GM19351 (cell line): ENCODE data around the gene SH2D4B.
A peak's percentile ranks its signal among the peaks of the same experiment; 100 is the strongest.

Source experiments
- ATAC-seq: cut with Tn5 transposase; IDR thresholded peaks from one replicate; pipeline ENCODE4 v1.9.1; 2021; ENCODE audit warnings: mild to moderate bottlenecking, moderate library complexity; ENCODE audit not compliant: unreplicated experiment

SH2D4B gene

DNA sequence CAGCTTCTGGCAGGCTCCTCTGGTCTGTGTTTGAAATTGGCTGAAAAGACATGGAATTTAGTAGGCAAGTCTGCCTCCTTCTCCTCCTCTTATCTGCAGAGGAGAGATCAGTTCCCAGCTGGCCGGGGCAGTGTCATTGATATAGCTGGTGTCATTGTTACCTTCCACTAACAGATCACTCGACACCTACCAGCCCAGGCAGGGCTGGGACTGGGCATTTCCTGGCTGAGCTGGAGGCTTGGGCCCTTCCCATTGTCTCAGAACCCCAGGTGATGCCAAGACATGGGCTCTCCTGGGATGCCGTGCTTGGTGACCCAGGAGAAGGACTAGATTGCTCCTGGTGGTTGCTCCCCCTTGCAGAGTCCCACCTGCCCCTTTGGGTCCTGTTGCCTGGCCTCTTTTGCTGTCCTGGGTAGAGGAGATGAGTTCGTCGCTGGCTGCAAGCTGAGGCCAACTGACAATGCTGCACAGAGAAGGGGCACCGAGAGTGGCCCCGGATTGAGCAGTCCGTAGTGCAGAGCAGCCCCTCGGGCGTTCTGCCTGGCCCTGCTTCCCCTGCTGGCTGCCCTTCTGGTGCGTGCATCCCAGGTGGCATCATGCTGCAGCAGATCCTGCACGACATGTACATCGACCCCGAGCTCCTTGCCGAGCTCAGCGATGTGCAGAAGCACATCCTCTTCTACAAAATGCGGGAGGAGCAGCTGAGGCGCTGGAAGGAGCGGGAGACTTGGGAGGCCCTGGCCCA is at the start of gene SH2D4B:
Gene SH2D4B (plus strand): TSS at position 167 of the 745 bp plus-strand sequence. CDS start 430 bp downstream, at position 597.
- ATAC-seq = no peak

DNA sequence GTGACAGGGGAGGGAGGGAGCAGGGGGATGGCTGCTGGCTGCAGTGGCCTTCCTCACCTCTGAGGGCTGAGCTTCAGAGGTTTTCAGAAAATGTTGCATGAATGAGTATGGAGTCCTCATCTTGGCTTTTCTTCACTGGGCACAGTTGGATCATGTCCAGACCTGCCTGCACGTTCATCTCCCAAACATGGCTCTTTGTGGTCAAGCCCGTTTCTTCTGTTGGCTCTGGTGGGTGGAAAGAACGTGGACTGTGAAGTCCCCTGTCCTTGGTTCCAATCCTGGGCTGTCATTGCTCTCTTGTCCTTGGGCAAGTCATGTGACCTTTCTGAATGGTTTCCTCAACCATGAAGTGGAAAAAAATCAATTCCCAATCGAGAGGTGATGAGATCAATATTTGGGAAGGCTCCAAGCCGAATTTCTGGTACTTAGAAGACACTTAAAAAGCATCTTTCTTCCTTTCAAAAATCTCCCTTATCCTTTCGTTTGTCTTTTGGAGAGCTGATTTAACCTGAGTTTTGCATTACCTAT is 49.1 kb upstream of the SH2D4B start:
- no peak for ATAC-seq

DNA sequence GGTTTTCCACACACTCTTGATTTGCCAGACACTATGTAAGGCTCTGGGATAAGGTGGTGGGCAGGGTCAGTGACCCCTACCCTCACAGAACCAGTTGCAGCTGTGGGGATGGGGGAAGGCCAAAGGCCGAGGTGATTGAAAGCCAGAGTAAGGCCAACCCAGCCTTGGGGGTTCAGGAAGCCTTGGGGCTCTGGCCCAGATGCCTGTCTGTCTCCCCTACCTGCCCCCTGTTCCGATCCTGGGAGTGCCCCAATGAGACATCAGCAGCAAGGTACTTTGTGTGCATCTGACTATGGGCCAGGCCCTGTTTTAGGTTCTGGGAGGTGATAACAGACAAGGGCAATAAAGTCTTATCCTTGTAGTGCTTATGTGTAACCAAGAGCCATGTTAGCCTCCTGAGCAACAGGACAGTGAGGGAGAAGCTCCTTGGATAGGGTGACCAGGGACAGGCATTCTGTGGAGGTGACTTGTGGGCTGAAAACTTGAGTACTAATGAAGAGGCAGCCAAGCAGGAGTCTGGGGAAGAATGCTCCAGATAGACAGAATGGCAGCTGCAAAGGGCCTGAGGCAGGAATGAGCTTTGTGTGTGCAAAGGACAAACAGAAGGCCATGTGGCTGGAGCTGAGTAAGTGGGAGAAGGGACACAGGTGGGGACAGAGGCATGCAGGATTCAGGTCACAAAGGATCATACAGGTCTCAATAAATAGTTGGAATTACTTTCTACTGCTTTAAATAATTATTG is 48.2 kb upstream of the SH2D4B start:
- no peak for ATAC-seq

DNA sequence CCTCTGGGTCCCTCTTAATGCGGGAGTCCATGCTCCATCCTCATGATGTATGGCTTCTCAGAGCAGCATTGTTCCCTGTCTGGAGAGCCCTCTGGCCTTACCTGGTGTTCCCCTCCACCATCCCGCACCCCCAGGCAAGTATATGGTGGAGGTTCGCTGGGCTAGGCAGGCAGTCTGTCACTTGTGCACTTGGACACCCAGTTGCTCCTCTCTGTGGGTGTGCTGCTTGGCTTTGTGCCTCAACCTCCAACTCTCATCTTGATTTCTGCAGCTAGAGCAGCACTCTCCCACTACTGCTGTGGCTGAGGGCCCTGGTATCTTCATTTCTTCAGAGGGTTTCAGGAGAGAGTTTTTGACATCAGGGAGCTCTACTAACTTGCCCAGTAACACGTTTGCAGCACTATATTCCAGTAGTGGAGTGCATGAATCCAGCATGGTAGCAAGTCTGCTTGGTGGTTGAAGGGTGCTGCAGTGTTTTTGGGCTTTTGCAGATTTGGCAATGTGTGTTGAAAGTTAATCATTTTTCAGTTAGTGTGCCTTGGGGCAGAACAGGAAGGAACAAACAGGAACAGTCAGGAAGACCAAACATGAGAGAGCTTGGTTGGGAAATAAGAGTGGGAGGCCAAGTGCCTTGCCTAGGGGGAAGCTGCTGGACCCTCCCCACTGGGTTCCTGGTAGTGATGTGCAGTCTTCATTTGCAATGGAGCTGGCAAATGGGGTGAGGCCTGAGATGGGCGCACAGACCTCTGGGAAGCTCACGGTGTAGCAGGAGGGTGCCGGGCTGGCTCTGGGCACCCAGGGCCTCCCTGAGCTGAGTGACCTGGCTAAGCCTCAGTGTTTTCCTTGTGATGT is 46.2 kb upstream of the SH2D4B start:
- ATAC-seq = no peak

DNA sequence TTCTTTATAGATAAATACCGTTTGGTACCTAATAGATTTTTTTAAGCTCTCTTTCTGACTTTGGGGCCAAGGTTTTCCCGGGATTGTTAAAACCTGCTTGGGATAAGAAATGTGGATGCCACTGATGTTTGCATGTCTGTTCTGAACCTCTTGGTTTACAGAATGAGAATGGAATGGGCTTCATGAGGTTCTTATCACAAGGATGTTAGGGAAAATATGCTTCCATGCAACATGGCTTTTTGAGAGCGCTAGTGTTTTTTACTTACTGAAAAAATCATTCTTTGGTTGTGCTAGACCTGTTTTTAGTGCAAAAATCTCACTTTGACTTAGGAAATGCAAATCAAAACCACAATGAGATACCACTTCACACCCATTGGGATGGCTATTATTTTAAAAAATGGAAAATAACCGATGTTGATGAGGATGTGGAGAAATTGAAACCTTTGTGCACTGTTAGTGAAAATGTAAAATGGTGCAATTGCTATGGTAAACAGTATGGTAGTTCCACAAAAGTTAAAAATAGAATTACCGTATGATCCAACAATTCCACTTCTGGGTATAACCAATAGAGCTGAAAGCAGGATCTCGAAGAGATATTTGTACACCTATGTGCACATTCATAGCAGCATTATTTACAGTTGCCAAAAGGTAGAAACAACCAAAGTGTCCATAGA is 44.7 kb upstream of the SH2D4B start:
- ATAC-seq = peak; percentile 32

DNA sequence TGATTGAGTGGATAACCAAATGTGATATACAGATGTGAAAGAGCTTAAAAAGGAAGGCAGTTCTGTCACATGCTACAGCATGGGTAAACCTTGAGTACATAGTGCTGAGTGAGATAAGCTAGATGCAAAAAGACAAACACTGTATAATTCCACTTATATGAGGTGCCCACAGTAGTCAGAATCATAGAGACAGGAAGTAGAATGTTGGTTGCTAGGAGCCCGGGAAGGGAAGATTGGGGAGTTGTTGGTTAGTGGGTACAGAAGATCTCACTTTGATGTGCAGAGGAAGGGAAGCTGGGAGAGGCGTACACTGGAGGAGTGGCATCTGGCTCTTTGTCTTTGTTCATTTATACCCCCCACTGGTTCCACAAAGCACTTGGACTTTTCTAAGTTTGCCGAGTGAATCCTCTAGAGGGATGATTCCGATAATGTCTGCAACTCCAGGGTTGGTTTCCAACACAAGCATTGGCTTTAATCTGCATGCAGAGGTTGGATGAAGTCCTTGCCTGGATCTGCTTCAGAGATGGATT is 44.1 kb upstream of the SH2D4B start:
- ATAC-seq = peak; percentile 71

DNA sequence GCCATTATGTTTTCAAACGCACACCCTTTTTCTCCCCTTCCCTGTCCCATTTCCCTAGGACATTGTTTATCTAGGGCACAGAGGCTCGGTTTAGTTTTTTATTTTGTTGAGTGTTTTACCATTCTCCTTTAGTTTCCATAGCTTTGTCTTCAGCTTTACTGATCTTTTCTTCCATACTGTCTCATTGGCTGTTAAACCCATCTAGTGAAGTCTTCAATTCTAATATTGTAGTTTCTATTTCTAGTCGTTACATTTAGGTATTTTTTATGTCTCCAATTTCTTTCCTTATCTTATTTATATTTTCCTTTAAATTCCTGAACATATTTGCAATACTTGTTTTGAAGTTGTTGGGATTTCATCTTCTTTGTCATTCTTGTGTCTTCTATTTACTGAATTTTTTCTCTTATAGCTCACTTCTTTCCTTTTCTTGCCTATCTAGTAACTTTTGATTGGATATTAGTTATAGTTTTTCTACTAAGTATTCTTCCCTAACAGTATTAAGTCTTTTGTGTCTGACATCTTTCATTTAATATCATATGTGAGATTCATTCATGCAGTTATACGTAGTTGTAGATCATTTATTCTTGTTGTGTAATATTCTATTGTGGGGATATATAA is 41.0 kb upstream of the SH2D4B start:
- ATAC-seq = no peak

DNA sequence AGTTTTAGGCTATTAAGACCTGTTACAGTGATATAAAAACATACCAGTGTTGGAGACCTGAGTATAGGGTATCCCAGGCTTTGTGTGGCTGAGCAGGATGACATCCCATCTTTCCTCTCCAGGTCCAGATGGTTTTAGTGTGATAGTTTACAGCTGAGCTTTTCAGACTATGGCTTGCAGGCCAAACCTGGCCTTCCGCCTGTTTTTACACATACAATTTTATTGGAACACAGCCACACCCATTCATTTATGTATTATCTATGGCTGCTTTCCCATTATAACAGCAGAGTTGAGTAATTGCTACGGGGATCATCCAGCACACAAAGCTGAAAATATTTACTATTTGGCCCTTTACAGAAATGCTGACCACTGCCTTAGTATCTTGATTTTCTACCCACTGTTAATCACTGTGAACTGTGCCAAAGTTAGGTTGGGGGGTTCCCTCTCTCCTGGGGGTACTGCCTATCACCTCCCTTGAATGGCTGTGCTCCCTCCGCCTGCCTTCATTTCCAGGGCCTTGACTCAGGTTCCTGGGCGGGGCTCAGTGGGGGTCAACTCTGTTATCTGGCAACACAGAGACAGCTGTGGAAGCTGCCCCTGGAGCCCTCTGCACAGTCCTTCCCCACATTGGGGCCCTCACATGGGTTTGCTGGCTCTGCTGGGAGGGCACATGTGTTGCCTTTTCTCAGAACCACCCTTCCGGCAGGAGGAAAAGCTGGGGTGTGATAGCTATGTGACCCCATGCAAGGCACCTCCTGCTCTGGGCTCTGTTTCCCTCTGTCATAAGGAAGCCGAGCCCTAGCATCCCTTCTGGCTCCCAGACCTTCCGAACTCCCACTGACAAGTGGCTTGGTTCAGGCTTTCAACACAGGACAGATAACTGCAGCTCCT is 40.3 kb upstream of the SH2D4B start:
- ATAC-seq = no peak

DNA sequence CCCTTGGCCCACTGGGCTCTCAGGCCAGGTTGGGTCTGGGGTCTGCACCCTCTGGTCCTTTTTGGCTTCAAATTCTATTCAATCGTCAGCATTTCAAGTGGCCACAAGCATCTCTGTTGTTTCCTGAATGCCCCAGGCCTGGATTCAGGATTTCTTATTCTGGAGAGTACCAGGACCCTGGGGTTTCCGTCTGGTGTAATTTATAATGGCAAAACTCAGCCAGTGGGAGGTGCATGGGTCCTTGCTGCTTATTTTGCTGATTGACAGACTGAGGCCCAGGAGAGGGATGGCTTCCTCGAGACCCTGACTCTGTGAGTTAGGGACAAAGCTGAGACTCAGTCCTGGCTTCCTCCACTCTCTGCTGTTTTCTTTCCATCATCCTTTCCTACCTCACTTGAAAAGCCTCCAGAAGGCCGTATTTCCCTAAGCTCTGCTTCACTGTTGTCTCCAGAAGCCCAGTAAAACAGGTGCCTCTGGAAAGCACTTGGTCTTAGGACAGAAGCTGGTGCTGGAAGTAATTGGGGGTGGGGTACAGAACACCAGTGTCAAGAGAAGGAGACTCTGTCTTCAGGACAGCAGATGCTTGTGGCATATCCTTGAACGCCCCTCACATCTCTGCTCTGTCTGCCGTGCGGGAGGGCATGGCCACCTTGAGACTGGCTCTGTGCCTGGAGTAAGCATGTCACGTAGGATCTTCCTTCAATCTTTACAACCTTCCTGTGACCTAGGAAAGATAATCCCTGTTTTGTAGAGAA is 39.4 kb upstream of the SH2D4B start:
- ATAC-seq = no peak

DNA sequence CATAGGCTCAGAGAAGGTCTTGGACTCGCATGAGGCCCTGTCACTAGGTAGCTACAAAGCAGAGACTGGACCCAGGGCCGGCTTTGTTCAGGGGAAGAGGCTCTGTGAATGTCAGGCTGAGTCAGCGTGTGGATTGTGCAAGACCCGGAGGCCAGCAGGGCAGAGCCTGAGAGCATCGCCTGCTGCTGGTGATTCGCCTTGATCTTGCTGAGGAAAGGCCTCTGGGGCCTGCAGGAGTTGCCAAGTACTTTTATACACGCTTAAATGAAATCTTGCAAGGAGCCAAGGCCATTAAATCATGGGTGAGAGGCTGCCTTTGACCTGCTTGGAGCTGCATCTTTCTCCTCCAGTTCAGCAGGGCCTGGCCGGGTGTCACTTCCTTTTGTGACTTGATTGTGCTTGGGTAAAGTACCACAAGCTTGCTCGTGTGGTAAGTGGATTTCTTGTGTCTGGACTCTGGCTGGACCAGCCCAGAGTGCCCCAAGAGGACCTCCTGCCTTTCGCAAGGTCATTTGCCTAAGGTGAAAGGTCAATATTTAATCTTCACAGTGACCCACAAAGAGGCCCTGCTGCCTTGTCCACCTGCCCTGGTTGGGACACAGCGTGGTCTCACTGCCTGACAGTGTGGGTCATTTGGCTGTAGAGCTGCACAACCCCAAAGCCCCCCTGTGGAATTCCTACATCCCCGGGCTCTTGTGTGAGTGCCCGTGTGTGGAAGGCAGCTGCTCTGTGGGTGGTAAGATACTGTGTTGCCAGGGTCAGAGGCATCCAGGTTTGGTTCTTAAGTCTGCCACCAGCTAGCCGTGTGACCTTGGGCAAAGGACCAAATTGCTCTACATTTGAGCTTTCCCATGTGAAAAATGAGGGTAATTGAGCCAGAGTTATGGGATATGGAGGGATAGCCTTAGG is 38.6 kb upstream of the SH2D4B start:
- no peak for ATAC-seq

DNA sequence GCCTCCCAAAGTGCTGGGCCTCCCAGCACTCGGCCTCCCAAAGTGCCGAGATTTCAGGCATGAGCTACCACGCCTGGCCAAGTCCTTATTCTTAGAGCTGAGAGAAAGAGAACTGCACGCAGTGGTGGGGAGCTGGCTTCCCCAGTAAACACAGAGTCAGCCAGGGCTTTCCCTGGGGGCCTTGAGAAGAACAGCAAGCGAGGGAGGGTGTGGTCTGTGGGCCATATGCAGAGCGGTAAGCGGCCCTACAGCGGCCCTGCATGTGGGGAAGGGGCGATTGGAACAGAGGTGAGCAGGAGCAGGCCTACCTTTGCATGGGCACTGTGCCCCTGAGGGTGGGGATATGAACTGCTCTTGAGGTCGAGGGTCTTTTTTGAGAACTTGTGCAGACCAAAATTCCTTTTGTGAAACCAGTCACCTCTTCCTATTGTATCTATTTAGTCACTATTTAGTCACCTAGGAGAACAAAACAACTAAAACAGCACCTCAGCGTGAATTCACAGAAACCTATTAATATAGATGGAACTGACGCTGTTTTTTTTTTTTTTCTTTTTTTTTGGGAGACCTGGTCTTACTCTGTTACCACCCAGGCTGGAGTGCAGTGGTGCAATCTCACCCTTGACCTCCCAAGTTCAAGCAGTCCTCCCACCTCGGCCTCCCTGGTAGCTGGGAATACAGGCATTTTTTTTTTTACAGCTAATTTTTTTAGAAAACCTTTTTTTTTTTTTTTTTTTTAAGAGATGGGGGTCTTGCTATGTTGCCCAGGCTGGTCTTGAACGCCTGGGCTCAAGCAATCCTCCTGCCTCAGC is 36.9 kb upstream of the SH2D4B start:
- peak; percentile 41 for ATAC-seq

DNA sequence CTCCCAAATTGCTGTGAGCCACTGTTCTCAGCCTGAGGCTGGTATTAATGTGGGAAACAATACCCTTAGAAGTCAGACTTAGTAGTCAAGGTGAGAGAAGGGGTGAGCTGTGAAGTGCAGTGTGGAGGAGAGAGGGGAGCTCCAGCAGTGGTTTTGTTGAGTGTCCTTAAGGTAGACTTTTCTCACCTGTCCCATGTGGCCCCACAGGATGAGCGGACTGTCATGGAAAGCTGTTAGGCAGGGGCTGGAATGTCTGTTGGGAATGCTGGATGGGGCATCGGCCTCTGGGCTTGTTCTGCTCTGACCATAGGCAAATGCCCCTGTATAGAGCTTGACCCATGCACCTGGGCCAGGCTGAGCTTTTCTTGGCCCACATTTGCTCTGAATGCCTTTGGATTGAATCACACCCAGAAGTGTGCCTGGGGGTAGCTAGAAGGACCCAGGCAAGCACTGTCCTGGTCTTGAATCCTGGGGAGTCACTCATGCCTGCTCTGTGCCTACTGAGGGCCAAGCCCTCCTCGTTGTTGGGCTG is 36.3 kb upstream of the SH2D4B start:
- no peak for ATAC-seq

DNA sequence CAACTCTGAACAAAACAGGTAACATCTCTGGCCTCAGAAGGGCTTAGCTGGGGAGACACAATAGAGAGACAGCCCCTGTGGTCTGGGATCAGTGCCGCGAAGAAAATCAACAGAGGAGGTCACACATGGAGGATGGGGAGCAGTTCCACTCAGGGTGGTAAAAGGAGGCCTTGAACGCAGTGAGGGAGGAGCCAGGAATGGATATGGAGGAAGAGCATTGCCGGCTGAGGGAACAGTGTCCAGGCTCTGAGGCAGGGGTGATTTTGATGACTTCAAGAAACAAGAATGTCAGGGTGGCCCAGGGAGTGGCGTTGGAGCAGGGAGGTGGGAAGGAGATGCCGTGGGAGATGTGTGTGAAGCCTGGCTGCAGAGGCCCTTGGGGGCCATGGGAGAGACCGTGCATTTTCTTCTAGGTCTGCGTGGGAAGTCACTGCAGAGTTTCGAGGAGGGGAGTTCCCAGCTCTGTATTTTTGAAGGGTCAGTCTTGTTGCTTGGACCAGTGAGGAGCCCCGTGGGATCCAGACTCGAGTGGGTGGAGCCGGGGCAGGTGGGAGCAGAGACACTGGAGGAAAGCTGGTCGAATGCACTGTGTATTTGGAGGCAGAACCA is 35.7 kb upstream of the SH2D4B start:
- ATAC-seq = no peak

DNA sequence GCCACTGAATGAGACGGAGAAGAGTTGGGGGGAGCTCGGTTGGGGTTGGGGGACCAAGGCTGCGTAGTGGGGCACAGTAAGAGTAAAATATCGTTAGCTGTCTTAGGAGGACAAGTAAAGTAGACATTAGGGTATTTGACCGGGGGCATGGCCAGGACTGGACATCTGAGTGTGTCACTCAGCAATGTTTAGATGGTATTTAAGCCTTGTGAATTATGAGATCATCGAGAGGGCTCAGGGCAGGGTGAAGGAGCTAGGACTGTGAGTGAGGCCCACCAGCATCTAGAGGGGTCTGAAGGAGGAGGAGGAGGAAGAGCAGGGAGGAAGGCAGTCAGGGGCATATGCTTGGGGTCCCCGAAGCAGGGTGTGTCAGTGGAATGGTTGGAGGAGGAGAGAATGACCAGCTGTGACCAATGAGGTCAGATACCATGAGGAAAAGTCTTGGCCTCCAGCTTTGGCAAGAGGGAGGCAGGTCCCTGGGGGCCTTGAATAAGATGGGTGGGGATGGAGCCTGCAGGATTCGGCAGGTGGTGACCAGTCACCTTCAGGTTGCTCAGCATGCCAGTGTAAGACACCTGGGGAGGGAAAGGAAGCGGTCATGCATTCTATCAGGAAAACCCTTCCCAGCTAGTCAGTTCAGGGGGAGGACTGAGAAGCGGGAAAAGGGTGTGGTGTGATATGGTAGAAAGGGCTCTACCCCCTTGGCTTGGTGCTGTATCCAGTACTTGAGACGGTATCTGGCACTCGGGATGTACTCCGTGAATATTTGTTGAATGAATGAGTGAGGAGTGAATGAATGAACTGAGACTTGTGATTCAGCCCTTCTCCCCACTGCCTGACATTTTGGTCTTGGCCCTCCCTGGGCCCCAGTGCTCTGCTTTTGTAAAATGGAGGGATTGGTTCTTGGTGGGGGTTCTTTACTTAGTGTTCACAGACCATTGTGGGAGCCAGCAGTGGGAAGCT is 34.8 kb upstream of the SH2D4B start:
- ATAC-seq = no peak
